Thyroid gland (tissue), 4 donors: ENCODE data around the gene DYTN. TPM values are rescaled to one million over a fixed set of nuclear protein-coding genes. Genes with fewer than 3 reads are reported as not detected.

ENCODE experiments used
- DNase-seq, 2 donors: peaks; one replicate each; pipeline ENCODE4 v3.0.0-alpha.2; 2019
- H3K27ac ChIP-seq, 3 donors: fragments of 200-600 bp; sonication (generic); 1 replicate in 2 of 3; 2 replicates in 1 of 3; pipeline ENCODE4 v1.5.1; 2016 to 2019; ENCODE audit warnings: mild to moderate bottlenecking in 1 of 3, moderate library complexity in 1 of 3
- H3K27me3 ChIP-seq: fragments of 200-600 bp; sonication (generic); one replicate; pipeline ENCODE4 v1.5.1; 2019
- H3K36me3 ChIP-seq, 2 donors: fragments of 200-600 bp; sonication (generic); one replicate each; pipeline ENCODE4 v1.5.1; 2016 to 2019
- H3K4me1 ChIP-seq, 2 donors: fragments of 200-600 bp; sonication (generic); one replicate each; pipeline ENCODE4 v1.5.1; 2017 to 2019
- H3K4me3 ChIP-seq, 3 donors: fragments of 200-600 bp; sonication (generic); replicated peaks in 1 of 3; 1 replicate in 2 of 3; 2 replicates in 1 of 3; pipeline ENCODE4 v1.5.1; 2016; ENCODE audit warnings: mild to moderate bottlenecking in 1 of 3
- H3K9me3 ChIP-seq: fragments of 200-600 bp; sonication (generic); one replicate; pipeline ENCODE4 v1.5.1; 2017
- CTCF ChIP-seq, 6 experiments: fragments of 200-600 bp in 3 of 6; fragments of 450-650 bp in 3 of 6; sonication (generic) in 3 of 6; IDR thresholded peaks; one replicate each; pipeline ENCODE4 v1.5.1; 2016 to 2019; ENCODE audit warnings: antibody characterized with exemption in 6 of 6, mild to moderate bottlenecking in 2 of 6, inconsistent platforms in 1 of 6, moderate library complexity in 1 of 6
- POLR2A ChIP-seq, 2 donors: fragments of 450-650 bp; IDR thresholded peaks; one replicate each; pipeline ENCODE4 v1.6.1; 2017; ENCODE audit warnings: antibody characterized with exemption in 2 of 2, mild to moderate bottlenecking in 2 of 2, moderate library complexity in 1 of 2
- WGBS, 2 donors: methylation state at CpG; one replicate each; pipeline ENCODE4 v1.1.5; 2017; 5-methylcytosine and 5-hydroxymethylcytosine counted together
- intact Hi-C: fragments of 100-400 bp; cut with DNase I; formaldehyde crosslinking; loops from one replicate; pipeline ENCODE4 v1.15.1; 2023
- total RNA-seq, 4 donors: library from RNA; depleted of rRNA; stranded (reverse); fragments of >200 nt; gene quantifications; one replicate each; pipeline ENCODE4 v1.2.3, GENCODE V29; 2016

Gene DYTN
- total RNA-seq, 4 donors from 2014 or later = not detected

GRCh38 chr2:206647985-206648384, 70.2 kb downstream of the DYTN start:
- TF ChIP-seq CTCF (IDR thresholded peaks at IDR 0.05) (no peak), POLR2A (IDR thresholded peaks at IDR 0.05) (no peak)
- Histone ChIP-seq H3K4me1 (no peaks in the 10 kb centered on the region), H3K27me3 (no peaks in the 10 kb centered on the region), H3K9me3 (no peaks in the 10 kb centered on the region), H3K27ac (no peak overlapping the region), H3K4me3 (no peak overlapping the region), H3K36me3 (no peaks in the 10 kb centered on the region)
- intact Hi-C loops = no loop called here
- 72 to 79% methylated on average over 1 of the region's 1 CpG for WGBS, 2 donors
- DNase-seq = no peak

GRCh38 chr2:206642075-206643025, 75.8 kb downstream of the DYTN start, which contains the start of gene FAM237A:
TSS of gene FAM237A (plus strand) at chr2:206642487. CDS start at chr2:206644237, 1,750 bp downstream.
- intact Hi-C loops = no loop called here
- H3K36me3 ChIP-seq = no peaks in the 10 kb centered on the region
- no peaks in the 10 kb centered on the region for H3K27me3 ChIP-seq
- H3K4me1 ChIP-seq = no peaks in the 10 kb centered on the region
- no peak within 1 kb of the TSS for H3K27ac ChIP-seq
- TF ChIP-seq POLR2A (IDR thresholded peaks at IDR 0.05) (no peak), CTCF (IDR thresholded peaks at IDR 0.05) (no peak)
- peak; percentile 18 to 45 for DNase-seq
- WGBS, 2 donors = 3 to 4% methylated on average over 37 to 55 of the region's 56 CpGs
- H3K9me3 ChIP-seq = no peaks in the 10 kb centered on the region
- no peak within 1 kb of the TSS for H3K4me3 ChIP-seq

- Histone ChIP-seq H3K27me3 (no peaks in the 10 kb centered on the region), H3K4me1 (no peaks in the 10 kb centered on the region), H3K27ac (no peak overlapping the region), H3K4me3 (no peak overlapping the region), H3K36me3 (no peaks in the 10 kb centered on the region), H3K9me3 (no peaks in the 10 kb centered on the region)
- intact Hi-C loops = no loop called here
- 24 to 30% methylated on average over 3 of the region's 3 CpGs for WGBS, 2 donors
- no peak for DNase-seq
- TF ChIP-seq CTCF (IDR thresholded peaks at IDR 0.05) = no peak
- TF ChIP-seq POLR2A (IDR thresholded peaks at IDR 0.05) = no peak
These were observed 77.0 kb downstream of the DYTN start for GRCh38 chr2:206641226-206641625.

GRCh38 chr2:206639636-206640035, 78.6 kb downstream of the DYTN start:
- Histone ChIP-seq H3K27me3 (no peaks in the 10 kb centered on the region), H3K9me3 (no peaks in the 10 kb centered on the region), H3K36me3 (no peaks in the 10 kb centered on the region), H3K4me1 (peaks cover 0 to 1% of the 10 kb centered on the region in 2 donors), H3K4me3 (no peak overlapping the region), H3K27ac (no peak overlapping the region)
- TF ChIP-seq CTCF (IDR thresholded peaks at IDR 0.05) (no peak), POLR2A (IDR thresholded peaks at IDR 0.05) (no peak)
- 21 to 37% methylated on average over 2 of the region's 2 CpGs for WGBS, 2 donors
- intact Hi-C loops = no loop called here
- no peak for DNase-seq

GRCh38 chr2:206635015-206635414, 83.2 kb downstream of the DYTN start:
- Histone ChIP-seq H3K9me3 (no peaks in the 10 kb centered on the region), H3K36me3 (no peaks in the 10 kb centered on the region), H3K27ac (no peak overlapping the region), H3K27me3 (no peaks in the 10 kb centered on the region), H3K4me3 (no peak overlapping the region), H3K4me1 (peaks cover 0 to 4% of the 10 kb centered on the region in 2 donors)
- WGBS, 2 donors = 44 to 54% methylated on average over 1 of the region's 1 CpG
- DNase-seq = no peak
- no peak for TF ChIP-seq CTCF (IDR thresholded peaks at IDR 0.05)
- intact Hi-C loops = no loop called here
